ENCODE data around the gene ANKS3. TPM values are rescaled to one million over a fixed set of nuclear protein-coding genes. Genes with fewer than 3 reads are reported as not detected.

The ANKS3 gene
- total and polyA plus RNA-seq, 8 donors, result 11.6 to 183 (median 25.9) TPM

- peak overlapping the region; percentile 82 to 90 (median 87) for H3K27ac ChIP-seq
- H3K4me1 ChIP-seq, result peaks cover 30 to 72% (median 42%) of the 10 kb centered on the region in 4 donors
- peak overlapping the region; percentile 16 to 43 (median 24) for H3K4me3 ChIP-seq
- no peaks in the 10 kb centered on the region for H3K27me3 ChIP-seq
- peak; percentile 76 to 80 for DNase-seq
- TF ChIP-seq CTCF (IDR thresholded peaks at IDR 0.05) (no peak), POLR2AphosphoS5 (IDR thresholded peaks at IDR 0.05) (no peak), EP300 (IDR thresholded peaks at IDR 0.05) (no peak), POLR2A (IDR thresholded peaks at IDR 0.05) (no peak)
- peaks cover 21 to 95% (median 85%) of the 10 kb centered on the region in 4 donors for H3K36me3 ChIP-seq
- no peaks in the 10 kb centered on the region for H3K9me3 ChIP-seq
- intact Hi-C loops (cut with DNase I; ENCODE audit: low total_unique reads), result no loop called here
- 30 to 56% (median 42%) methylated on average over 18 to 20 of the region's 20 CpGs for WGBS, 5 donors
Measured at GRCh38 chr16:4679156-4679849, 54.8 kb downstream of the ANKS3 start.

GRCh38 chr16:4678596-4678995 lies 55.5 kb downstream of the ANKS3 start:
- Histone ChIP-seq H3K4me1 (peaks cover 30 to 70% (median 42%) of the 10 kb centered on the region in 4 donors), H3K27ac (peak overlapping the region; percentile 33 to 90 (median 87)), H3K36me3 (peaks cover 15 to 95% (median 85%) of the 10 kb centered on the region in 4 donors), H3K4me3 (no peak overlapping the region), H3K27me3 (no peaks in the 10 kb centered on the region), H3K9me3 (no peaks in the 10 kb centered on the region)
- TF ChIP-seq CTCF (IDR thresholded peaks at IDR 0.05) (no peak), POLR2A (IDR thresholded peaks at IDR 0.05) (no peak), POLR2AphosphoS5 (IDR thresholded peaks at IDR 0.05) (no peak), EP300 (IDR thresholded peaks at IDR 0.05) (no peak)
- intact Hi-C loops (cut with DNase I; ENCODE audit: low total_unique reads), result no loop called here
- DNase-seq, result no peak
- WGBS, 5 donors, result 67 to 88% (median 82%) methylated on average over 6 of the region's 6 CpGs

GRCh38 chr16:4677994-4678393 lies 56.1 kb downstream of the ANKS3 start:
- Histone ChIP-seq H3K27ac (peak overlapping the region in 2 of 5 donors; percentile 85 to 90), H3K27me3 (no peaks in the 10 kb centered on the region), H3K9me3 (no peaks in the 10 kb centered on the region), H3K36me3 (peaks cover 18 to 95% (median 85%) of the 10 kb centered on the region in 4 donors), H3K4me3 (no peak overlapping the region), H3K4me1 (peaks cover 30 to 66% (median 40%) of the 10 kb centered on the region in 4 donors)
- WGBS, 5 donors, result 90 to 98% (median 92%) methylated on average over 8 to 9 of the region's 9 CpGs
- intact Hi-C loops (cut with DNase I; ENCODE audit: low total_unique reads), result no loop called here
- TF ChIP-seq POLR2A (IDR thresholded peaks at IDR 0.05), result no peak
- TF ChIP-seq POLR2AphosphoS5 (IDR thresholded peaks at IDR 0.05), result no peak
- TF ChIP-seq CTCF (IDR thresholded peaks at IDR 0.05), result no peak
- TF ChIP-seq EP300 (IDR thresholded peaks at IDR 0.05), result no peak
- no peak for DNase-seq

- no peak for TF ChIP-seq POLR2A (IDR thresholded peaks at IDR 0.05)
- no peak for TF ChIP-seq EP300 (IDR thresholded peaks at IDR 0.05)
- TF ChIP-seq CTCF (IDR thresholded peaks at IDR 0.05), result no peak
- 80 to 90% (median 87%) methylated on average over 3 to 17 of the region's 17 CpGs for WGBS, 5 donors
- Histone ChIP-seq H3K4me3 (no peak overlapping the region), H3K9me3 (no peaks in the 10 kb centered on the region), H3K36me3 (peaks cover 18 to 95% (median 85%) of the 10 kb centered on the region in 4 donors), H3K4me1 (peaks cover 25 to 60% (median 34%) of the 10 kb centered on the region in 4 donors), H3K27ac (peak overlapping the region in 3 of 5 donors; percentile 57 to 85 (median 70)), H3K27me3 (no peaks in the 10 kb centered on the region)
- DNase-seq, result no peak
- intact Hi-C loops (cut with DNase I; ENCODE audit: low total_unique reads), result no loop called here
Measured at GRCh38 chr16:4677390-4677789, 56.7 kb downstream of the ANKS3 start.
